K562 (cell line): ENCODE results near the gene YES1. TPM values are rescaled to one million over a fixed set of nuclear protein-coding genes. Genes with fewer than 3 reads are reported as not detected.

Experiments used
- ATF4 ChIP-seq: fragments of 450-650 bp; formaldehyde crosslinking; IDR thresholded peaks from 2 replicates; pipeline ENCODE4 v1.4.0; 2022; ENCODE audit warnings: mild to moderate bottlenecking, moderate library complexity
- MGA ChIP-seq: fragments of 450-650 bp; IDR thresholded peaks from 2 replicates; pipeline ENCODE4 v1.6.1; 2016; ENCODE audit warnings: mild to moderate bottlenecking, moderate library complexity
- MLLT1 ChIP-seq, 2 experiments: fragments of 450-650 bp; IDR thresholded peaks; 2 replicates each; pipeline ENCODE4 v1.6.1; 2016
- MTA3 ChIP-seq: fragments of 450-650 bp; formaldehyde crosslinking; IDR thresholded peaks from 2 replicates; pipeline ENCODE4 v1.6.1; 2017; ENCODE audit warnings: mild to moderate bottlenecking, borderline replicate concordance
- NR4A1 ChIP-seq, 2 experiments: fragments of 250-450 bp in 1 of 2; fragments of 450-650 bp in 1 of 2; sonication (Bioruptor Pico) in 1 of 2; IDR thresholded peaks; 2 replicates each; pipeline versions ENCODE4 v1.4.0 to v1.6.1; 2016 to 2020; ENCODE audit warnings: mild to moderate bottlenecking in 2 of 2, missing compliant biosample characterization in 1 of 2, missing genetic modification characterization in 1 of 2, moderate library complexity in 1 of 2
- POLR2H ChIP-seq: IDR thresholded peaks from 2 replicates; pipeline ENCODE4 v1.6.1; 2016; ENCODE audit warnings: missing genetic modification characterization, low read depth, mild to moderate bottlenecking, control low read depth, missing compliant biosample characterization, moderate library complexity
- PTTG1 ChIP-seq: fragments of 450-650 bp; IDR thresholded peaks from 2 replicates; pipeline ENCODE4 v1.6.1; 2016; ENCODE audit warnings: low read depth, mild to moderate bottlenecking, missing genetic modification characterization, missing compliant biosample characterization
- UBTF ChIP-seq, 2 experiments: IDR thresholded peaks; 2 replicates each; pipeline ENCODE4 v1.6.1; 2012; ENCODE audit warnings: improper control_type of control experiment in 2 of 2, low read depth in 2 of 2, low read length in 2 of 2, borderline replicate concordance in 1 of 2
- ZNF764 ChIP-seq: fragments of 250-450 bp; sonication (Bioruptor Pico); IDR thresholded peaks from 2 replicates; pipeline ENCODE4 v1.4.0; 2020; ENCODE audit warnings: low read depth, mild to moderate bottlenecking, moderate library complexity
- polyA plus RNA-seq, 8 experiments: library from polyadenylated mRNA; depleted of rRNA in 4 of 8; stranded (reverse) in 5 of 8; unstranded in 3 of 8; fragments of >200 nt; fragmentation: Nextera tagmentation in 2 of 8; fragmentation: Illumina TruSeq in 1 of 8; extraction: Ambion mirVana in 2 of 8; extraction: Trizol in 1 of 8; gene quantifications; 2 replicates each; pipeline versions ENCODE4 v1.2.1 to v1.2.3, GENCODE V29; 2011 to 2014; ENCODE audit warnings: inconsistent platforms in 1 of 8, missing spikeins in 1 of 8
- total RNA-seq, 7 experiments: library from RNA; depleted of rRNA in 6 of 7; stranded (reverse); fragments of >200 nt in 6 of 7; fragmentation: Illumina TruSeq in 2 of 7; extraction: Trizol in 2 of 7; gene quantifications; 2 replicates each; pipeline versions ENCODE4 v1.2.1 to v1.2.3, GENCODE V29; 2011 to 2021; ENCODE audit warnings: low replicate concordance in 1 of 7

Gene YES1
- total and polyA plus RNA-seq, 9 of the 15 experiments (the other 6 are each of a cell fraction or from before 2014, with no cell fraction given) = 37.2 to 115 (median 77.7) TPM

GRCh38 chr18:812376-813171 is 532 bp upstream of the YES1 start (continued):
- TF ChIP-seq MGA (no peak), ATF4 (CRISPR knock-in tag) (no peak), NR4A1 (CRISPR knock-in tag; IDR thresholded peaks at IDR 0.05) (peak; percentile 60; the same call in 1 of the 2 replicates), NR4A1 (tag; IDR thresholded peaks at IDR 0.05) (peak; percentile 87), MTA3 (peak; percentile 84), ZNF764 (CRISPR knock-in tag) (peak; percentile 39; the same call in 1 of the 2 replicates), MLLT1 (IDR thresholded peaks at IDR 0.05) (peak; percentile 68 to 86; a peak in 3 of 4 replicates), POLR2H (tag) (no peak), PTTG1 (no peak), UBTF (IDR thresholded peaks at IDR 0.05; ENCODE audit: borderline replicate concordance in 1 of 2, low read depth in 2 of 2, low read length in 2 of 2) (peak; percentile 31 to 93; a peak in 2 of 4 replicates)
